Testis (tissue), 3 donors: ENCODE results near the gene RYR1. TPM values are rescaled to one million over a fixed set of nuclear protein-coding genes. Genes with fewer than 3 reads are reported as not detected.

Experiments
- DNase-seq: peaks from one replicate; pipeline ENCODE4 v3.0.0-alpha.2; 2019
- H3K27ac ChIP-seq, 2 donors: fragments of 200-600 bp; sonication (generic); one replicate each; pipeline ENCODE4 v1.5.1; 2019
- H3K27me3 ChIP-seq: fragments of 200-600 bp; sonication (generic); one replicate; pipeline ENCODE4 v1.5.1; 2019
- H3K36me3 ChIP-seq: fragments of 200-600 bp; sonication (generic); one replicate; pipeline ENCODE4 v1.5.1; 2017; ENCODE audit warnings: low read depth; ENCODE audit errors: missing control alignments
- H3K4me1 ChIP-seq: fragments of 200-600 bp; sonication (generic); one replicate; pipeline ENCODE4 v1.5.1; 2019
- H3K4me3 ChIP-seq, 2 donors: fragments of 200-600 bp; sonication (generic); one replicate each; pipeline ENCODE4 v1.5.1; 2017 to 2019
- H3K9me3 ChIP-seq: fragments of 200-600 bp; sonication (generic); one replicate; pipeline ENCODE4 v1.5.1; 2017
- POLR2A ChIP-seq: fragments of 450-650 bp; IDR thresholded peaks from one replicate; pipeline ENCODE4 v1.6.1; 2017; ENCODE audit warnings: antibody characterized with exemption, mild to moderate bottlenecking, moderate library complexity
- WGBS, 2 donors: methylation state at CpG; one replicate each; pipeline ENCODE4 v1.1.5; 2018; 5-methylcytosine and 5-hydroxymethylcytosine counted together
- intact Hi-C: fragments of 100-400 bp; cut with DNase I; formaldehyde crosslinking; loops from one replicate; pipeline ENCODE4 v1.15.1; 2023; ENCODE audit warnings: low total_unique reads
- polyA plus RNA-seq: library from polyadenylated mRNA; stranded (reverse); fragments of 350-450 nt; fragmentation: Illumina TruSeq; extraction: RNeasy Lipid Tissue Mini Kit (QIAGEN cat#74804); gene quantifications from one replicate; pipeline ENCODE4 v1.2.3, GENCODE V29; 2014; ENCODE audit warnings: low read depth, low replicate concordance; ENCODE audit not compliant: insufficient read depth
- total RNA-seq, 2 donors: library from RNA; depleted of rRNA; stranded (reverse); fragments of >200 nt; gene quantifications; one replicate each; pipeline ENCODE4 v1.2.3, GENCODE V29; 2016
- TF ChIP-seq, protein P1 (sequence below), 3 experiments: fragments of 450-650 bp in 2 of 3; fragments of 200-600 bp in 1 of 3; sonication (generic) in 1 of 3; IDR thresholded peaks; one replicate each; pipeline ENCODE4 v1.5.1; 2016 to 2019; ENCODE audit warnings: antibody characterized with exemption in 3 of 3, mild to moderate bottlenecking in 2 of 3, moderate library complexity in 1 of 3

The RYR1 gene
- total and polyA plus RNA-seq, 3 donors from 2014 or later, result 11.8 to 26.1 (median 15.6) TPM

DNA sequence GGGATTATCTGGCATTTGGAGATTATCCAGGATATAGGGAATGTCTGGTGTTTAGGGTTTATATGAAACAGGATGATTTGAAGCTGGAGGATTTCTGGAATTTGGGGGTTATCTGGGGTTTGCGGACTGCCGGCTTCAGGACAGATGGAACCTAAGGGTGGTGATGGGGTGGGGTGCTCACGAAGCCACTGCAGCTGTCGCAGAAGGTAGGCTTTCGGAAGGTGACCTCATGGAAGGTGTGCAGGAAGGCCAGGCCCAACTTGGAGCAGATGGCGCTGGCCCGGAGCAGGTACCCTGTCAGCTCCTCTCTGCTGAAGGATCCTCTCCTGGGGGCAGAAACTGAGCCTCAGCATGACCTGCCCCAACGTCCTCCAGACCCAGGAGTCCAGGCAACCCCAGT is 21.0 kb upstream of the RYR1 start:
- no peak for DNase-seq
- TF ChIP-seq, protein P1, sequence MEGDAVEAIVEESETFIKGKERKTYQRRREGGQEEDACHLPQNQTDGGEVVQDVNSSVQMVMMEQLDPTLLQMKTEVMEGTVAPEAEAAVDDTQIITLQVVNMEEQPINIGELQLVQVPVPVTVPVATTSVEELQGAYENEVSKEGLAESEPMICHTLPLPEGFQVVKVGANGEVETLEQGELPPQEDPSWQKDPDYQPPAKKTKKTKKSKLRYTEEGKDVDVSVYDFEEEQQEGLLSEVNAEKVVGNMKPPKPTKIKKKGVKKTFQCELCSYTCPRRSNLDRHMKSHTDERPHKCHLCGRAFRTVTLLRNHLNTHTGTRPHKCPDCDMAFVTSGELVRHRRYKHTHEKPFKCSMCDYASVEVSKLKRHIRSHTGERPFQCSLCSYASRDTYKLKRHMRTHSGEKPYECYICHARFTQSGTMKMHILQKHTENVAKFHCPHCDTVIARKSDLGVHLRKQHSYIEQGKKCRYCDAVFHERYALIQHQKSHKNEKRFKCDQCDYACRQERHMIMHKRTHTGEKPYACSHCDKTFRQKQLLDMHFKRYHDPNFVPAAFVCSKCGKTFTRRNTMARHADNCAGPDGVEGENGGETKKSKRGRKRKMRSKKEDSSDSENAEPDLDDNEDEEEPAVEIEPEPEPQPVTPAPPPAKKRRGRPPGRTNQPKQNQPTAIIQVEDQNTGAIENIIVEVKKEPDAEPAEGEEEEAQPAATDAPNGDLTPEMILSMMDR (IDR thresholded peaks at IDR 0.05), result no peak
- TF ChIP-seq POLR2A, result no peak
- Histone ChIP-seq H3K9me3 (no peaks in the 10 kb centered on the region), H3K27me3 (no peaks in the 10 kb centered on the region), H3K27ac (no peak overlapping the region), H3K4me1 (no peaks in the 10 kb centered on the region), H3K36me3 (no peaks in the 10 kb centered on the region), H3K4me3 (no peak overlapping the region)
- 89 to 95% methylated on average over 8 of the region's 8 CpGs for WGBS, 2 donors
- intact Hi-C loops, result no loop called here

DNA sequence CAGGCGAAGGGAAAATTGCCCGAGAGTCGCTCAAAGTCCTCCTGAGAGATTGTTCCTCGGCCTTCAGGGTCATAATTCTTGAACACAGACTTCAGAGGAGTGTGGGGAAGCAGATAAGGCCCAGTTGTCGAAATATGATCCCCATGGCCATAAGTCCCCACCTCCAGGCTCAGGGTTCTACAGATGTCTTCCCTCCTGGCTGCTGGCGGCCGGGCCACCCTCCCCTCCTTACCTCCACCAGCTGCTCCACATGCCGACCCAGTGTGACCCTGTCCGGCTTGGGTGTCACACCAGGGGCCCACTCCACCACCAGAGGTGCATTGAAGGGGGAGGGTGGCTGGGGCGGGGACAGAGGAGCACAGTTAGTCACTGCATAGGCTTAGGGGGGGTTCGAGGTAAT is 20.5 kb upstream of the RYR1 start:
- WGBS, 2 donors, result 58 to 63% methylated on average over 7 to 11 of the region's 11 CpGs
- DNase-seq, result no peak
- no peak overlapping the region for H3K27ac ChIP-seq
- no peak overlapping the region for H3K4me3 ChIP-seq
- H3K36me3 ChIP-seq, result no peaks in the 10 kb centered on the region
- no peaks in the 10 kb centered on the region for H3K9me3 ChIP-seq
- H3K27me3 ChIP-seq, result no peaks in the 10 kb centered on the region
- TF ChIP-seq, protein P1 (IDR thresholded peaks at IDR 0.05), result no peak
- no peak for TF ChIP-seq POLR2A
- H3K4me1 ChIP-seq, result peaks cover 1% of the 10 kb centered on the region
- intact Hi-C loops, result no loop called here

DNA sequence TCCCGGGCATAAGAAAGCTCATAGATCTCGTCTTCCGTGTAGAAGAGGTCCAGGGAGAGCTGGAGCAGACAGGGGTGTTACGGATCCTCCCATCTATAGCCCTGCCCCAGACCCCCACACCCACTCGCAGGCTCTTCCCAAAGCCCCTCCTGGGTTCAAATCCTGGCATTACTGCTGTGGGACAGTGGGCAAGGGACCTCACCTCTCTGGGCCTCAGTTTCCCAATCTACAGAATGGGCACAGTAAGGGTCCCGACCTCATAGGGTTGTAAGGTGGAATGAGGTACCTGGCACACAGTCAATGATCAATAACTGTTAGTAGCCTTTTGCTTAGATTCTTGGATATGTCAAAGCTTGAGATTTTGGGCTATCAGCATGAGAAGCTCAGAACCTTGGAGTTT is 20.1 kb upstream of the RYR1 start:
- no peaks in the 10 kb centered on the region for H3K36me3 ChIP-seq
- no peaks in the 10 kb centered on the region for H3K27me3 ChIP-seq
- TF ChIP-seq, protein P1 (IDR thresholded peaks at IDR 0.05), result no peak
- TF ChIP-seq POLR2A, result no peak
- intact Hi-C loops, result no loop called here
- 75 to 87% methylated on average over 2 to 6 of the region's 6 CpGs for WGBS, 2 donors
- no peak overlapping the region for H3K27ac ChIP-seq
- DNase-seq, result no peak
- no peak overlapping the region for H3K4me3 ChIP-seq
- peaks cover 4% of the 10 kb centered on the region for H3K4me1 ChIP-seq
- H3K9me3 ChIP-seq, result no peaks in the 10 kb centered on the region

DNA sequence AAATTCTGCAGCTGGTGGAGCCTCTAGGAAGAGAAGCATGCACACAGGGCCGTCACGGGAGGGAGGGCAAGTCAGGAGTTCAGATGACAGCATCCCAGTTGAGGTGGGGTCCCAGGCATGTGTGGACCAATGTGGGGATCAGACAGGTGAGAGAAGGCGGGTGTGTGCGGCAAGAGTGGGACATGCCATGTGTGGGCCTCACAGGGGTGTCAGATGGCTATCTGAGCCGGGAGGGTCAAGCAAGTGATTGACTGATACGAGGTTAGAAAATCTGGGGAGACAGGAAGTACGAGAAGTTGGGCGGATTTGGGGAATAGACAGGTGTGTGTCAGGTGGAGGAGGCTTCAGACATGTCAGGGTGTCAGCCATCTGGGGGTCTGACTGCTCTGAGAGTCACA is 16.3 kb upstream of the RYR1 start:
- Histone ChIP-seq H3K36me3 (no peaks in the 10 kb centered on the region), H3K4me1 (peaks cover 4% of the 10 kb centered on the region), H3K27ac (no peak overlapping the region), H3K27me3 (no peaks in the 10 kb centered on the region), H3K4me3 (no peak overlapping the region), H3K9me3 (no peaks in the 10 kb centered on the region)
- no peak for DNase-seq
- TF ChIP-seq POLR2A, result no peak
- TF ChIP-seq, protein P1 (IDR thresholded peaks at IDR 0.05), result no peak
- intact Hi-C loops, result no loop called here
- 77 to 85% methylated on average over 8 of the region's 8 CpGs for WGBS, 2 donors
